Measurements from ENCODE around the gene TMEM222.

DNA sequence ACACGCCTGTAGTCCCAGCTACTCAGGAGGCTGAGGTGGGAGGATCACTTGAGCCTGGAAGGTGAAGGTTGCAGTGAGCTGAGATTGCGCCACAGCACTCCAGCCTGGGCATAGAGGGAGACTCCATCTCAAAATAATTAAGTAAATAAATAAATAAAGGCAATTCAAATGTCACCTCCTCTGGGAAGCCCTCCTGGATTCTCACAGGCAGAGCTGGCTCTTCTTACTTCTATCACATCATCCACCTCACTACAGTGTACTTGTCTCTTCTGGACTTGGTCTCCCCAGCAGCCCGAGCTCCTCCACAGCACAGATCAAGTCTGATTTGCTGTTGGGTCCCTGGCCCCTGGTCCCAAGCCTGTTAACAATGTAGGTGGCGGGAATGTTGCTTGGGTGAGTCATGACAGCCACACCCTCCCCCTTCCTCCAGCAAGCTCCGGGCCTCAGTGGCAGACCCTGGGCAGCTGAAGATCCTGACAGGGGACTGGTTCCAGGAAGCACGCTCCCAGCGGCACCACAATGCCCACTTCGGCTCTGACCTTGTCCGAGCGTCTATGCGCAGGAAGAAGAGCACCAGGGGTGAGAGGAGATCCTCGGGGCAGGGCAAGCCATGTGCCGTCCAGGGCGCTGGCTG lies 25.1 kb downstream of the TMEM222 start:
- TF ChIP-seq, protein P1, sequence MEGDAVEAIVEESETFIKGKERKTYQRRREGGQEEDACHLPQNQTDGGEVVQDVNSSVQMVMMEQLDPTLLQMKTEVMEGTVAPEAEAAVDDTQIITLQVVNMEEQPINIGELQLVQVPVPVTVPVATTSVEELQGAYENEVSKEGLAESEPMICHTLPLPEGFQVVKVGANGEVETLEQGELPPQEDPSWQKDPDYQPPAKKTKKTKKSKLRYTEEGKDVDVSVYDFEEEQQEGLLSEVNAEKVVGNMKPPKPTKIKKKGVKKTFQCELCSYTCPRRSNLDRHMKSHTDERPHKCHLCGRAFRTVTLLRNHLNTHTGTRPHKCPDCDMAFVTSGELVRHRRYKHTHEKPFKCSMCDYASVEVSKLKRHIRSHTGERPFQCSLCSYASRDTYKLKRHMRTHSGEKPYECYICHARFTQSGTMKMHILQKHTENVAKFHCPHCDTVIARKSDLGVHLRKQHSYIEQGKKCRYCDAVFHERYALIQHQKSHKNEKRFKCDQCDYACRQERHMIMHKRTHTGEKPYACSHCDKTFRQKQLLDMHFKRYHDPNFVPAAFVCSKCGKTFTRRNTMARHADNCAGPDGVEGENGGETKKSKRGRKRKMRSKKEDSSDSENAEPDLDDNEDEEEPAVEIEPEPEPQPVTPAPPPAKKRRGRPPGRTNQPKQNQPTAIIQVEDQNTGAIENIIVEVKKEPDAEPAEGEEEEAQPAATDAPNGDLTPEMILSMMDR (conservative IDR thresholded peaks at IDR 0.05; ENCODE audit: low read depth, low read length): no peak
- TF ChIP-seq EZH2phosphoT487 (IDR thresholded peaks at IDR 0.05; ENCODE audit: borderline replicate concordance, low read length) (no peak), EZH2 (IDR thresholded peaks at IDR 0.05; ENCODE audit: low read length, unreplicated experiment) (no peak)

All from PC-3 (cell line).